IMR-90 (cell line): ENCODE results near the gene AOPEP. TPM values are rescaled to one million over a fixed set of nuclear protein-coding genes. Genes with fewer than 3 reads are reported as not detected.

Experiments
- ATAC-seq: fragments of 200-7000 bp; cut with Tn5 transposase; 2 replicates; pipeline ENCODE4 v1.9.1; 2020; ENCODE audit warnings: low read depth, mild to moderate bottlenecking, moderate library complexity
- BruUV-seq: library from RNA; stranded (reverse); fragments of 400-500 nt; replicated peaks from 2 replicates; lab custom pipeline; 2021; lab: Mats Ljungman, UMichigan
- CTCF ChIA-PET: fragments of 300-600 bp; formaldehyde crosslinking; extraction: SDS; loops from one replicate; lab custom pipeline; 2021; ENCODE audit warnings: antibody characterized with exemption; lab: Yijun Ruan, JAX
- POLR2A ChIA-PET: fragments of 300-600 bp; sonication (Branson Sonifier 250); formaldehyde crosslinking; loops from one replicate; lab custom pipeline; 2022; ENCODE audit warnings: antibody characterized with exemption; ENCODE audit not compliant: unreplicated experiment; lab: Charles Lee
- DNase-seq: peaks from one replicate; pipeline ENCODE4 v3.0.0; 2013
- H2AFZ ChIP-seq: replicated peaks from 2 replicates; pipeline ENCODE3; 2013; ENCODE audit warnings: low read length, mild to moderate bottlenecking; ENCODE audit not compliant: poor library complexity
- H2AK5ac ChIP-seq: 2 replicates; pipeline ENCODE4 v1.6.1; 2013; ENCODE audit warnings: low read depth, low read length, inconsistent platforms
- H2AK9ac ChIP-seq: replicated peaks from 2 replicates; pipeline ENCODE3; 2013; ENCODE audit warnings: mild to moderate bottlenecking, low read depth, low read length, moderate library complexity; ENCODE audit not compliant: poor library complexity
- H2BK120ac ChIP-seq: 2 replicates; pipeline ENCODE4 v1.6.1; 2013; ENCODE audit warnings: low read depth, low read length, inconsistent platforms
- H2BK15ac ChIP-seq: 3 replicates; pipeline ENCODE4 v1.6.1; 2013; ENCODE audit warnings: low read depth, low read length, inconsistent platforms
- H2BK20ac ChIP-seq: 2 replicates; pipeline ENCODE4 v1.6.1; 2013; ENCODE audit warnings: low read depth, mild to moderate bottlenecking, inconsistent platforms, low read length, moderate library complexity
- H2BK5ac ChIP-seq: 2 replicates; pipeline ENCODE4 v1.6.1; 2013; ENCODE audit warnings: mild to moderate bottlenecking, low read depth, low read length, inconsistent platforms; ENCODE audit not compliant: poor library complexity, severe bottlenecking
- H3K14ac ChIP-seq: replicated peaks from 2 replicates; pipeline ENCODE4 v1.6.1; 2013; ENCODE audit warnings: low read depth, low read length, inconsistent platforms
- H3K18ac ChIP-seq: 2 replicates; pipeline ENCODE4 v1.6.1; 2013; ENCODE audit warnings: low read depth, low read length, control low read depth
- H3K23ac ChIP-seq: 2 replicates; pipeline ENCODE4 v1.6.1; 2013; ENCODE audit warnings: low read depth, low read length, inconsistent platforms
- H3K27ac ChIP-seq: 2 replicates; pipeline ENCODE4 v1.5.1; 2013; ENCODE audit warnings: mild to moderate bottlenecking, control low read depth, low read length; ENCODE audit not compliant: insufficient read depth
- H3K27me3 ChIP-seq: 2 replicates; pipeline ENCODE4 v1.6.1; 2013; ENCODE audit warnings: low read length; ENCODE audit not compliant: control insufficient read depth, insufficient read depth
- H3K36me3 ChIP-seq: 2 replicates; pipeline ENCODE4 v1.6.1; 2013; ENCODE audit warnings: low read length, mixed read lengths; ENCODE audit not compliant: control insufficient read depth, insufficient read depth
- H3K4ac ChIP-seq: 2 replicates; pipeline ENCODE4 v1.6.1; 2013; ENCODE audit warnings: low read depth, low read length, inconsistent platforms
- H3K4me1 ChIP-seq: 2 replicates; pipeline ENCODE4 v1.6.1; 2013; ENCODE audit warnings: low read length, mixed read lengths; ENCODE audit not compliant: control insufficient read depth, insufficient read depth
- H3K4me2 ChIP-seq: 2 replicates; pipeline ENCODE4 v1.6.1; 2013; ENCODE audit warnings: low read depth, mild to moderate bottlenecking, control low read depth, low read length, moderate library complexity
- H3K4me3 ChIP-seq: 2 replicates; pipeline ENCODE4 v1.5.1; 2013; ENCODE audit warnings: low read depth, mild to moderate bottlenecking, control low read depth, low read length, moderate library complexity; ENCODE audit not compliant: insufficient read depth
- H3K56ac ChIP-seq: 2 replicates; pipeline ENCODE4 v1.6.1; 2013; ENCODE audit warnings: low read length, inconsistent platforms; ENCODE audit not compliant: insufficient read depth; ENCODE audit errors: extremely low read depth
- H3K79me1 ChIP-seq, 2 experiments: 2 replicates each; pipeline ENCODE4 v1.6.1; 2013; ENCODE audit warnings: low read length in 2 of 2, inconsistent platforms in 1 of 2, low read depth in 1 of 2
- H3K9ac ChIP-seq: 2 replicates; pipeline ENCODE4 v1.6.1; 2013; ENCODE audit warnings: low read depth, low read length, control low read depth
- H3K9me1 ChIP-seq: 2 replicates; pipeline ENCODE4 v1.6.1; 2013; ENCODE audit warnings: low read length, inconsistent platforms; ENCODE audit not compliant: insufficient read depth
- H3K9me3 ChIP-seq: 2 replicates; pipeline ENCODE4 v1.6.1; 2013; ENCODE audit warnings: low read length; ENCODE audit not compliant: control insufficient read depth, insufficient read depth
- H4K20me1 ChIP-seq: 2 replicates; pipeline ENCODE4 v1.6.1; 2013; ENCODE audit warnings: low read length, inconsistent platforms; ENCODE audit not compliant: insufficient read depth
- H4K5ac ChIP-seq: 2 replicates; pipeline ENCODE4 v1.6.1; 2013; ENCODE audit warnings: mild to moderate bottlenecking, low read depth, low read length, control low read depth
- H4K8ac ChIP-seq, 2 experiments: 2 replicates each; pipeline ENCODE4 v1.6.1; 2013; ENCODE audit warnings: low read depth in 2 of 2, low read length in 2 of 2, control low read depth in 1 of 2, inconsistent platforms in 1 of 2
- H4K91ac ChIP-seq: 2 replicates; pipeline ENCODE4 v1.6.1; 2013; ENCODE audit warnings: low read depth, low read length, inconsistent platforms; ENCODE audit not compliant: insufficient read depth
- CEBPB ChIP-seq: IDR thresholded peaks from 2 replicates; pipeline ENCODE4 v1.6.1; 2012; ENCODE audit warnings: low read depth, low read length, improper control_type of control experiment
- CTCF ChIP-seq: conservative IDR thresholded peaks from 2 replicates; pipeline ENCODE4 v1.5.1; 2012; ENCODE audit warnings: mild to moderate bottlenecking, low read depth, low read length, improper control_type of control experiment
- ELK1 ChIP-seq: fragments of 150-350 bp; IDR thresholded peaks from 2 replicates; pipeline ENCODE4 v1.6.1; 2016; ENCODE audit warnings: low read depth, mild to moderate bottlenecking, low read length, moderate library complexity, borderline replicate concordance
- RCOR1 ChIP-seq: IDR thresholded peaks from 2 replicates; pipeline ENCODE4 v1.6.1; 2012; ENCODE audit warnings: mild to moderate bottlenecking, low read length, improper control_type of control experiment; ENCODE audit not compliant: insufficient replicate concordance
- WGBS, 2 experiments: methylation state at CpG; one replicate each; pipeline versions ENCODE4 v1.1.5 to v1.1.7; 2013; ENCODE audit warnings: missing lambda C conversion rate in 2 of 2; ENCODE audit not compliant: insufficient read length in 1 of 2; ENCODE audit errors: extremely low coverage in 2 of 2; 5-methylcytosine and 5-hydroxymethylcytosine counted together
- dilution Hi-C: fragments of 300-500 bp; cut with HindIII; formaldehyde crosslinking; loops from one replicate; pipeline ENCODE4 v1.14.3; 2018; ENCODE audit warnings: low sequenced_read_pairs; ENCODE audit not compliant: unreplicated experiment
- in situ Hi-C: fragments of 300-500 bp; cut with MboI; formaldehyde crosslinking; loops from 3 replicates; pipeline ENCODE4 v1.14.3; 2019; ENCODE audit warnings: low sequenced_read_pairs, inconsistent platforms, mixed read lengths
- intact Hi-C: fragments of 100-400 bp; cut with micrococcal nuclease; formaldehyde crosslinking; loops from 2 replicates; pipeline ENCODE4 v1.10.0; 2022
- polyA plus RNA-seq, 3 experiments: library from polyadenylated mRNA; depleted of rRNA; stranded (reverse); fragments of >200 nt; gene quantifications; 2 replicates each; pipeline ENCODE4 v1.2.3, GENCODE V29; 2012; ENCODE audit warnings: low replicate concordance in 1 of 3
- total RNA-seq: library from RNA; depleted of rRNA; stranded (reverse); fragments of >200 nt; gene quantifications from 2 replicates; pipeline ENCODE4 v1.2.3, GENCODE V29; 2012

AOPEP gene
- total and polyA plus RNA-seq, 2 of the 4 experiments (the other 2 are of a cell fraction) = 34.9 to 38.7 TPM

DNA sequence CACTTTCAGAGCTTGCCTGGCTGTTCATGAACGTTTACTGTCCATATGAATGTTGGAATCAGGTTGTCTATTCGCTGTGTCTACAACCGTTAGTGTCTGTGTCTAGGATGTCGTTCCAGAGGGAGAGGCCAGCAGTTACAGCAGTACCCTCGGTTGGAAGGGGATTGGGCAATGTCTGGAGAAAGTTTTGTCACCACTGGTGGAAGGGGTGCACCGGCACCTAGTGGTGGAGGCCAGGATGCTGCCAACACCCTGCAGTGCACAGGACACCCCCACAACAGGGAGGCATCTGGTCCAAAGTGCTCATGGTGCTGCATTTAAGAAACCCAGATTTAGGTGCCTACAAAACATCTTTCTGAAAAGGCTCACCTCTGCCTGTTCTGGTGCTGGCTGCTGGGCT, 370.3 kb downstream of the AOPEP start:
- Histone ChIP-seq H4K91ac (no peak overlapping the region), H3K27ac (no peak overlapping the region), H3K18ac (no peak overlapping the region), H3K79me1 (peaks cover 11 to 48% of the 10 kb centered on the region in 2 experiments), H3K9me3 (no peaks in the 10 kb centered on the region), H3K4me3 (no peak overlapping the region), H3K9me1 (peaks cover 31% of the 10 kb centered on the region), H3K14ac (no peak overlapping the region), H2AK5ac (peak overlapping the region; percentile 37; the same call in 1 of the 2 replicates), H2BK5ac (no peak overlapping the region), H2AK9ac (no peak overlapping the region), H4K5ac (no peak overlapping the region), H3K23ac (no peak overlapping the region), H3K27me3 (no peaks in the 10 kb centered on the region), H2AFZ (no peak overlapping the region), H3K4ac (no peak overlapping the region), H3K4me2 (no peak overlapping the region), H4K20me1 (peaks cover 4% of the 10 kb centered on the region), H3K56ac (no peak overlapping the region), H2BK20ac (no peak overlapping the region), H3K4me1 (peaks cover 22% of the 10 kb centered on the region), H2BK15ac (no peak overlapping the region), H3K36me3 (peaks cover 24% of the 10 kb centered on the region), H3K9ac (no peak overlapping the region), H2BK120ac (no peak overlapping the region), H4K8ac (no peak overlapping the region)
- dilution Hi-C loops (no loop called here), in situ Hi-C loops (no loop called here), intact Hi-C loops (no loop called here)
- peak; percentile 66 for TF ChIP-seq CEBPB
- TF ChIP-seq ELK1 = no peak
- TF ChIP-seq CTCF = 0 out of 2 replicates have a peak, but pooled peaks have one; percentile 3
- no peak for TF ChIP-seq RCOR1
- WGBS, 2 experiments = 83% methylated on average over 3 of the region's 6 CpGs; no CpG with 5 or more reads in 1 of the 2 experiments
- no peak for ATAC-seq
- DNase-seq = no peak
- CTCF ChIA-PET = interaction anchor here (1.1 kb wide), 1 partner anchor 316 kb away, joined by 3 read pairs; no protein-coding TSS in a partner anchor
- POLR2A ChIA-PET = no interaction called here
- BruUV-seq = no TSS peak
